HG03159 (cell line): ENCODE measurements around the gene TFF1.

Experiments used
- ATAC-seq: cut with Tn5 transposase; IDR thresholded peaks from one replicate; pipeline ENCODE4 v1.9.1; 2021; ENCODE audit warnings: mild to moderate bottlenecking, moderate library complexity; ENCODE audit not compliant: unreplicated experiment

The TFF1 gene

DNA sequence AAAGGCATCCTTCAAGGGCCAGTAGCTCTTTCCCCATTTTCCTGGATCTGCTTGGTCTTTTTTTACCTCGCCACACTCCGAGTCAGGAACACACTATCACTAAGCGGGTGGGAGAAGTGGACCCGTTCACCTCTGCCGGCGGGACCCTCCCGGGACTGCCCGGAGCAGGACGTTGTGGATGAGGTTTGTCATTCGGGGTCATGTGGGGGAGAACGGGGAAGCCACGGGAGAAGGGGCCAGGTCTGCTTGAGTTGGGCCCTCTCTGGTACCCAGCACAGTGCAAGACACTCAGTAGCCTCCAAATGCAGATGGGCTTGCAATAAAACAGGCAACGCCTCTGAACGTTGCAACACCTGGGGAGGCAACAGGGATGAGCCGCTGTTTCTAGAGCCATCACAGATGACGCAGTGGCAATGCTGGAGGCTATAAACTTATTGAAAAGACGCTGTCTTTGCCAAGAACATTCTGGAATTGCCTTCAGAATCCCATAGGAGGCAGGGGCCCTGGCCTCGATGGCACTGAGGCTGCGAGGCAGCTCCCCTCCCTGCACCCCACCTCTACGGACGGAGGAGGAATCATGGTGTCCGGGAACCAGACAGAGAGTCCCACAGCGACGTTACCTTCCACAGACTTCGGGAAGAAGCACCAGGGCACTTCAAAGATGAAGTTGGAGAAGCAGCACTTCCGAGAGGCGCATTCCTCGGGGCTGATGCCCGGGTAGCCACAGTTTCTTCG lies 19.3 kb downstream of the TFF1 start:
- no peak for ATAC-seq

DNA sequence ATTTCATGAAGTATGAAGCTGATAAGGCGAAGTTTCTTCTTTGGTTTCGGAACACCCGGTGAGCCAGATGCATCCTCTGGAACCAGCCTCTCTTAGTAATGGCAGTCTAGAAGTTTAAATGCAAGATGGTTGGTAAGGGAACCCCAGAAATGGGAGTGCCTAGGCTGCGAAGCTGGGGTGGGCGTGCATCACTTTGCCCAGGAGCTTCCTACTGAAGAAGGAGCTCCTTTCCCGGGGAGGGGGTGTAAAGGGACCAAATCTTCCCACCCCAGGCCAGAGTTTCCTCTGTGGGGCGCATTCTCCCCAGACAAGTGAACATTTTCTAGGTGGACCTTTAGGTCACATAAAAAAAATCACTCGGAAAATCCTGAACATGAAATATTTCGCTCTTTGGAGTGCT lies 19.9 kb downstream of the TFF1 start:
- no peak for ATAC-seq

DNA sequence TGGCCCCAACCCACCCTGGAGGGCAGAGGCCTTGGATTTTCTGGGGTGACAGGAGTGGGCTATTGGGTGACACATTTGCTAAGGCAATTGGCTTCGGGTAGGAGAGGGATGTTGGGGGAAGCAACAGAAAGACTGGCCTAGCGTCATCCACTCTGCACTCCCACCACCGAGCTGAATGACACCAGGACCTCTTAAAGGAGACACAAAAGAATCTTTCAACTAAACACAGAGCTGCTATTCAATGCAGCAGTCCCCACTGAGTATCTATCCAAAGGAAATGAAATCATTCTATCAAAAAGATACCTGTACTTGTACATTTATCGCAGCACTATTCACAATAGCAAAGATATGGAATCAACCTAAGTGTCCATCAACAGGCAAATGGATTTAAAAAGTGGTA lies 21.7 kb downstream of the TFF1 start:
- ATAC-seq = no peak

GRCh38 chr21:42343963-42344510 lies 22.3 kb downstream of the TFF1 start:
- no peak for ATAC-seq

DNA sequence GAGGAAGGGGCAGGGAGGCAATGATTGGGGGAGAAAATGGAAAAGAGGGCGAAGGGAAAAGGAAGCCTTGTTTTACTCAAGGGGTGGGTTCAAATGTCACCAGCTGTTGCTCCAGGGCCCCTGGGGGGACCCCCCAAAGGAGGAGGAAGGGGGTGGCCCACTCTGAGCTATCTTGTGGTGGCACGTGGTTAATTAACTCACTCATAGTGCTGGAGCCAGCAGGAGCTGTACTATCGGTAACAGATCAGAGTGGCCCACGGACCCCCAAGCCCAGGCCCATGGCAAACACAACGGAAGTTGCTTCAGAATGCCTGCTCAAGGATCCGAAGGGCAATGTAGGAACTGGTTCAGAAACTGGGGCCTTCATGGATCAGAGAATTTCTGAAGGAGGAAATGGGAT lies 22.8 kb downstream of the TFF1 start:
- no peak for ATAC-seq

DNA sequence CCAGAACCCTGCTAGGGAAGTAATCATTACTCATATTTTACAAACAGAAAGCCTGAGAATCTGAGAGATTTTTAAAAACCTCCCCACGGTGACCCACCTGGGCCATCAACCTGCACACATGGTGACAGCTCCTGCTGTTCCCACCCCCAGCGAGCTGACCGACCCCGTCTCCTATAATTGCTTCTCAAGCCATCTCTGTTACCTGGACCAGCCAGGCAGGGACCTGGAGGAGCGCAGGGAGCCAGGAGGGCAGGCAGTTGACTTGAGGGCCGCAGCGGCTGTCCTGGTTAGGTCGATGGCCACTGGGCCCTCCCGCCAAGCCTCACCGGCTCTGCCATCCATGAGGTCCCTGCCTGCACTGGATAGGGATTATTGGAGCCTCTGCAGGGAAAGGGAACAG lies 23.2 kb downstream of the TFF1 start:
- no peak for ATAC-seq

- no peak for ATAC-seq
Observed at GRCh38 chr21:42341776-42342542, 24.4 kb downstream of the TFF1 start.

DNA sequence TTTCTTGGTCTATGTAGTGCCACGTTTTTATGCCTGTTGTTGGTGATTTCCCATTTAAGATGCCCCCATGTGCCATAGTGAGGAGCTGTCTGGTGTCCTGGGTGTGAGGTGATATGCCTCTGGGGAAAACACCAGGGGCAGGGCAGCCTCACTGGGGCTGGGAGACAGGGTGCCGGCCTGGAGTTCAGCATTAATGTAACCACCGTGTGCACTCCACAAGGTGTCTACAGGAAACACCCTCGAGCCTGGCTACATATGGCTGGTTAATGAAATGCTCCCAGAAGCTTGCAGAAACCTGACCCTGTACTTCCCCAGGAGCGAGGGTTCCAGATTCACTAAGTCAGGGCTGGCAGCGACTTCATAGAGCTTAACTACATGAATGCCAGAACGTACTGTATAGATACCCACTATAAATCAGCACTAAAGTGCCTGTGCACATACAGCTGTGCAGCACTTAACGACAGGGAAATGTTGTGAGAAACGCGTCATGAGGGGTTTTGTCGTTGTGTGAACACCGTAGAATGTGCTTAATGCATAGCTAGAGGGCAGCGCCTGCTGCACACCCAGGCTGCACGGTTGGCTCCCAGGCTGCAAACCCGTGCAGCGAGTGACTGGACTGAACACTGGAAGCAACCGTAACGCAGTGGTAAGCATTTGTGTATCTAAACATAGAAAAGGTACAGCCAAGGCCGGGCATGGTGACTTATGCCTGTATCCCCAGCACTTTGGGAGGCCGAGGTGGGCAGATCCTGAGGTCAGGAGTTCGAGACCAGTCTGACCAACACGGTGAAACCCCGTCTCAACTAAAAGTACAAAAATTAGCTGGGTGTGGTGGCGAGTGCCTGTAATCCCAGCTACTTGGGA lies 25.9 kb downstream of the TFF1 start:
- no peak for ATAC-seq

- no peak for ATAC-seq
Observed at GRCh38 chr21:42338729-42339715, 27.3 kb downstream of the TFF1 start.

GRCh38 chr21:42337830-42338728 lies 28.3 kb downstream of the TFF1 start:
- ATAC-seq = no peak

GRCh38 chr21:42337276-42337675 lies 29.1 kb downstream of the TFF1 start:
- ATAC-seq = no peak

DNA sequence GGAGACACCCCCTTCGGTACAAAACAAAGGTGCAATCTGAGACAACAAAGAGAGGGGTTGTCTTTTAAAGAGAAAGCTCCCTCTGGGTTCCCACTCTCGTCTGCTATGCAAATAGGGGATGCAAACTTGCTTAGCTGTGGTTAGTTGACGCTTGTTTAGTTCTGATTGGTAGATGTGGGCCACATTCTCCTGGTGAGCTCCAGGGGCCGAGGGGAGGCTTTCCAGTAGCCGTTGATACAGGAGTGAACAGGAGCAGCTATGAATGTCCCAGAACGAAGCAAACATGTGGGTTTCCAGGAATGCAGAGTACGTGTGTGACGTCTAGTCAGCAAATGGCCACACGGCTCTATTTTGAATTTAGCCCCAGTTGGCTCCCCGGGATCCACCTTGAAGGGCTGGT lies 30.3 kb downstream of the TFF1 start:
- ATAC-seq = no peak

DNA sequence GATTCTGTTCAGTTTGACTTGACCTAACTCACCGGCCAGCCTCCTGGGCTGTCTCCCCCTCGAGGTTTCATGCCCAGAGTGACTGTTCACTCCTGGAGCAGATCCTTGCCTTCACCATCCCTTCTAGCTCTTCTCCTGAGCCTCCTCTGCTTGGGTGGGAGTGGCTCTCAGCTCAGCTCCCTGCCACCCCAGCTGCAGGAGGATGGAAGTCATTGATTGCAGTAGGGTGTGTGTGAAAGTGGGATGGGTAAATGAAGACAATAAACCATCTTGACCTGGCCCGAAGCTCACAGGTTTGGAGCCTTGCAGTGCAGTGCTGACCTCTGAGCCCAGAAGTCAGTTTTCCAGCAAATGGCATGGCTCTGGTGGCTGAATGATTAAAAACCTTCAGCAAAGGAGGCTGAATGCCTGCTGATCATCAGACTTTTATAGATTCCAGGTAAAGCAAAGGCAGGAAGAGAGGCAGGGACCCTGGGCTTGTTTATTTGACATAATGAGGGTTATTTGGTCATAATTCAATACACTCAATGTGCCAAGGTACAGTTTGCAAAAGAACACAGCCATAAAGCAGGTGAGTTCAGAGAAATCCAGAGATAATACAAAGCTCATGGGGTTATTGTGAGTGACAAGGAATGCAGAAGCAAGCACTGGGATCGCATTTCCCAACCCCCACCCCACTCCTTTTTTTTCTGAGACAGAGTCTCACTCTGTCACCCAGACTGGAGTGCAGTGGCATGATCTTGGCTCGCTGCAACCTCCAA lies 33.6 kb downstream of the TFF1 start:
- no peak for ATAC-seq

- ATAC-seq = no peak
Observed at GRCh38 chr21:42331660-42332059, 34.7 kb downstream of the TFF1 start.

DNA sequence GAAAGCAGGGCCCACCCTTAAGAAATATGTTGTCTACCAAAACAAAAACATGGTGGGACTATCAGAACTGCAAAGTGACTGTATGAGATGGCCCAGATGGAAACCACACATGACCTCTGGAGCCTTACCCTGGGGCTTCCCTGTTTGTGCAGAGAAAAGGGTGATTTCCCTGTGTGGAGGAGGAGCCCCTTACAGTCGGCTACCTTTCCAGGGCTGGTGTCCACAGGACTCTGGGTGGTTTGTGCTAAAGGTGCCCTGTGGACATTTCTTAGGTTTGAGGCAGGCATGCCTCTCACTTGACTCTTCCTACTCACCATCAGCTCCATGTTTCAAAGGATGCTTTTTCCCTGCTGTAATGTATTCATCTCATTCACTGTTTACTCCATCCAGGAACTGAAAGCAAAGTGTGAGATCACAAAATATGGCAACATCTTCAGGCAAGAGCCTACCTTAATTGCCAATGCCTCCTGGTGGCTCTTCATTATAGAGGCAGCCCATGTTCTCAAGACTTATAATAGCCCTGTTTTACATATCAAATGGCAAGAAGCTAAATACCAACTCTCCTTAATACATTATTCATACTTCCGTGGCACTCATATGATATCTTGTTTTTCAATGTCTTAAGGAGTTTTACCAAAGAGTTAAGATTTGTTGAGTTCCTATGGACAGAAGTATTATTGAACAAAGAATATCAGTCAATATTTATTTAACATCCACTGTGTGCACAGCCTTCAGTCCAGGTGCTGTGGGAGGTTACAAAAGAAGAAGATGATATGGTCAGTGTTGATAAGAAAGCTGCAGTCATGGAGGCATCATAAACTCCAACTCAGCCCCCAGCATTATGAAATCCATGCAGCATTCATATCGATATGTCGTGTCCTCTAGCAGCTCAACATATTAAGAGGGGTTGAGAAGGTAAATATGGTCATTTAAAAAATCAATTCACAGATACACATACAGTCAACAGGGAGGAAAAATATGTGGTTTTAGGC lies 35.7 kb downstream of the TFF1 start:
- ATAC-seq = no peak

DNA sequence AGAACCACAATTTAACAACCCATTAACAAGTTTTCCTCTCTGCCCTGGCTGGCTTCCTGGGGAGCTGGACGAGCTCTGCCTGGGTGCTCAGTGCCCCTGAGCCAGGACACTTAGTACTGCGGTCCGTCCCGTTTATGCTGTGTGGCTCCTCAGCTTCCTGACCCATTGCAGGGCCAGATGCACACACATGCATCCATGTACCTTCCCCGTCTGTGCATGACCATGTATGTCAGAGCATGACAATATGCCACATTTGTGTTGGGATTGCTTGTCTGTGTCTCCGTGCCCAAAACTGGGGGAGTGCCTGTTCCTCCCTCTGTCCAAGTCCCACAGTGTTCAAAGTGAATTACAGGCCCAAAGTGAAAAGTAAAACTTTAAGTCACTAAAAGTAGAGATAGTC lies 41.4 kb downstream of the TFF1 start:
- ATAC-seq = no peak

DNA sequence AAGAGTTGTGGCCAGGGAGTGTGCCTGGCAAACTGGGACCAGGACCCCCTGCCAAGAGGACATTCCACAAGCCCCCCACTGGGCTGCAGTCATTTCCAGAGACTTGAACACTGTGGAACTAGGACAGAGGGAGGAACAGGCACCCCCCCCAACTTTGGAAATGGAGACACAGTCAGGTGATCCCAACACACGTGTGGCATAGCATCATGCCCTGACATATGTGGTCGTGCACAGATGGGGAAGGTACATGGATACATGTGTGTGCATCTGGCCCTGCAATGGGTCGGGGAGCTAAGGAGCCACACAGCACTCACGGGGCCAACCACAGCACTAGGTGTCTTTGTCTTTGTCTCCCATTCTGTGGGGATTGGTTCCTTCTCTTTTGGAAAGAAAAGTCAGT lies 44.5 kb downstream of the TFF1 start:
- no peak for ATAC-seq
